LHCN-M2 (cell line): ENCODE measurements around the gene MCF2L. TPM values are rescaled to one million over a fixed set of nuclear protein-coding genes. Genes with fewer than 3 reads are reported as not detected.
"Not testable (repeated sequence)": the region's sequence is repeated elsewhere in the genome, so short reads cannot be mapped to it uniquely, and the experiment has no call there.

Experiments
- DNase-seq: peaks from one replicate; pipeline ENCODE4 v3.0.0-alpha.2; 2012; ENCODE audit warnings: low read depth
- total RNA-seq: library from RNA; depleted of rRNA; stranded (reverse); fragments of >200 nt; gene quantifications from 2 replicates; pipeline ENCODE4 v1.2.3, GENCODE V29; 2014

The MCF2L gene
- total RNA-seq, 1 experiment from 2014 or later = 10.9 TPM

DNA sequence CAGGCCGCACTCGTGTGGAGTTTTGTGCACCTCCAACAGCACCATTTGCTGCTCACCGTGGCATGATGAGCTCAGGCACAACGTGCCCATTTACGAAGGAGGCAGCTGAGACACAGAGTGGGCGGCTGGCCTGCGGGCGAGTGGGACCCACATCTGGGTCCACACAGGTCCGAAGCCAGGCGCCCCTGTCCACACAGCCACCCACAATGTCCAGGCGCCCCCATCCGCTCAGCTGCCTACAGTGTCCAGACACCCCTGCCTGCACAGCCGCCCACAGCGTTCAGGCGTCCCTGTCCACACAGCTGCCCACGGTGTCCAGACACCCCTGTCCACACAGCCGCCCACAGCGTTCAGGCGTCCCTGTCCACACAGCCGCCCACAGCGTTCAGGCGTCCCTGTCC, 94.1 kb downstream of the MCF2L start:
- no peak for DNase-seq

DNA sequence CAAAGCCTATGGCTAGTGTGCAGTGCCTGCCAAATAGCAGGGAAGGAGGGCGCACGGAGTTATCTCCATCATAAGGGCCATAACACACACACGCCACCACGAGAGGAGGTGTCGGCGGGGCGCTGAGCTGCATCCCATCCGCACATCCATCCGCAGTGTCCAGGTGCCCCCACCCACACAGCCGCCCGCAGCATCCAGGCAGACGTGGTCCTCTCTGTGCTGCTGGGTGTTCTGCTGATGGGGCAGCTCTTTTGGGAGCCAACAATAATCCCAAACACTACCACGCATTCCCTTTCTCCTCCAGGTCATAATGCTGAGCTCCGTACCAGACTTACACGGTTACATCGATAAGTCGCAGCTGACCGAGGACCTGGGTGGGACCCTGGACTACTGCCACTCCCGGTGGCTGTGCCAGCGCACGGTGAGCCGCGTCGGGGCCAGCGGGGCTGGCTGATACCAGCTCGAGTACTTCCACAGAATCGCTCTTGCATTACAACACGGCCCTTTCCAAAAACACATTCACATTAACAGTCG, 95.1 kb downstream of the MCF2L start:
- DNase-seq = no peak

DNA sequence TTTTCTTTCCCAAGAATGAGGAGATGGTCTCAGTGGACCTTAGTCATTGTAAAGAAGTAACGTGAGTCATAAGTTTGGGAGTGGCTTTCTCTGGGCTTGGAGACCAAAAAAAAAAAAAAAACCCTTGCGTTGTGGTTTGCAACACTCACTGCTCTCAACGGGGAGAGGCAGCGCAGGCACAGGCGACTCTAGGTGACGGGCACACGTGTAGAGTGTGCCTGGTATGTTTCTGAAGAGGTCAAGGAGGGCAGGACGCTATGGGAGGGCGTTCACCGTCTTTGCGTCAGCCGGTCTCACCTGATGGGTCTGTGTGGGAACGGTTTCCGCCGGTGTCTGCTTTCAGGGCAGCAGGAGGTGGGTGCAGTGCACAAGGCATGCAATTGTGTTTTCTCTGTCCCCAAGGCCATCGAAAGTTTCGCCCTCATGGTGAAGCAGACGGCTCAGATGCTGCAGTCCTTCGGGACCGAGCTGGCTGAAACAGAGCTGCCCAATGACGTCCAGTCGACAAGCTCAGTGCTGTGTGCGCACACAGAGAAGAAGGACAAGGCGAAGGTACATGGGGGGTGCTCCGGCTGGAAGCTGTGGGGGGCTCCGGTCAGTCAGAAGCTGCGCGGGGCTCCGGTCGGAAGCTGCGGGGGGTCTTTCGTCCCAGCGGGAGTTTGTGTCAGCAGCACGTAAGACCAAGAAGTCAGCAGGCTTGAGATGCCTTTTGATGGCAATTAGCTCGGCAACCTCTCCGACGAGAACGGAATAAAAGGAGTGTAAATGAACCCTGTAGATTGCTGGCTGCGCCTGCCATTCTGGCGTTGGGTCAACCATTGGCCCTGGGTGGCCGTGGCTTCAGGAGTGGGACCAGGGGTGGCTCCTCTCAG, 95.8 kb downstream of the MCF2L start:
- DNase-seq = peak; percentile 95

DNA sequence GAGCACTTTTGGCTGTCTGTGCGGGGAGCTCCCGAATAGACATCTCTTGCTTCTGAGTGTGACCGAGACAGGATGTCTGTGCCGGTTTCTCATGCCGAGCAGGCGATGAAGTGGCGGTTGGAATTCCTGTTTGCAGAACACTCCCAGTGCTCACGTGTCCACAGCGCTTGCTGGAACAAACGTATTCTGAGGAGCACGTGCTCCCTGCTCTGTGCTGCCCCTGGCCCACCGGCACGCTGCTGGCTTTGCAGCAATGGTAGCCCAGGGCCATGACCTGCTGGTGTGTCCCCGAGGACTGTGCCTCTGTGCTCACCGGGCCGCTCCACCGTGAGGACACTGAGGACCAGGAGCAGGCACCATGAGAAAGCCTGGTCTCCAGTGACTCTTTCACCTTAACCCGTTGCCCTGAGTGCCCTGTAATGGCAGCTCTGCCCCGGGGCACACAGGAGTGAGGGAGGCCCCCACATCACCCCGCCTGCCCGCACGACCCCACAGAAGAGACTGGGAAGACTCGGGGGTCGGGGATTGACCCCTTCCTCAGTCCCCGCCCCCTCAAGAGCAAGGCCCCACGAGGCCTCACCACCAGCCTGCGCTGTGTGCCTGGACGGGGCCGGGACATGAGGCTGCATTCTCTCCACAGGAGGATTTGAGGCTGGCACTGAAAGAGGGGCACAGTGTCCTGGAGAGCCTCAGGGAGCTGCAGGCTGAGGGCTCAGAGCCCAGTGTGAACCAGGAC, 96.6 kb downstream of the MCF2L start:
- no peak for DNase-seq

DNA sequence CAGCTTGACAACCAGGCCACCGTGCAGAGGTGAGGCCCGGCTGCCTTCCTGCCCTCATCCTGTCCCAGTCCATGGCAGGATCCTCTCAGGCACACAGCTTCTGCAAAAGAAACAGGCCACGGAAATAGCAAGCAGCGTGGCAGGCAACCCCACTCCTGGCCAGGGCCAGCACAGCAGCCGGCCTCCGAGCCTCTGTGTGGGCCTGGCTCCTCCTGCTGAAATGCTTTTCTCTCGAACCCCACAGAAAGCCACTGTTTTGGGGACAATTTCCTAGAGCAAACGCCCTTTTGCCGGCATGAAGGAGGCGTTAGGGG, 97.1 kb downstream of the MCF2L start:
- no peak for DNase-seq

DNA sequence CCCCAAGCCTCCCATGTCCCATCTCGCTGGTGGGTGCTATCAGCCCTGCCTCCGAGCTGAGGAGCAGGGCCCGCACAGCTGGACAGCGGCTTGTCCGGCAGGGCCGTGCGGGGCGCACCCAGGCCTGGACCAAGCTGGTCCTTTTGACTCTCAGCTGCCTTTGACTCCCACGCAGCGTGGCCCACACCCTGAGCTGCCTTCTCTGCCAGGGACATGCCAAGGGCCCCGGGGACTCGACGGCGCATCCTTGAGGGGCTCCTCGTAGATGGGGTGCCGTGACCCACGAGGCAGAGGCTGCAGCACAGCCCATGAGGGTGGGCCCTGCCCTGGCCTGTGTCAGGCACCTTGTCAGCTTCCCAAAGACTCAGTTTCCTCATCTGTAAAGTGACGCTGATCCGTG, 97.7 kb downstream of the MCF2L start:
- DNase-seq = no peak

DNA sequence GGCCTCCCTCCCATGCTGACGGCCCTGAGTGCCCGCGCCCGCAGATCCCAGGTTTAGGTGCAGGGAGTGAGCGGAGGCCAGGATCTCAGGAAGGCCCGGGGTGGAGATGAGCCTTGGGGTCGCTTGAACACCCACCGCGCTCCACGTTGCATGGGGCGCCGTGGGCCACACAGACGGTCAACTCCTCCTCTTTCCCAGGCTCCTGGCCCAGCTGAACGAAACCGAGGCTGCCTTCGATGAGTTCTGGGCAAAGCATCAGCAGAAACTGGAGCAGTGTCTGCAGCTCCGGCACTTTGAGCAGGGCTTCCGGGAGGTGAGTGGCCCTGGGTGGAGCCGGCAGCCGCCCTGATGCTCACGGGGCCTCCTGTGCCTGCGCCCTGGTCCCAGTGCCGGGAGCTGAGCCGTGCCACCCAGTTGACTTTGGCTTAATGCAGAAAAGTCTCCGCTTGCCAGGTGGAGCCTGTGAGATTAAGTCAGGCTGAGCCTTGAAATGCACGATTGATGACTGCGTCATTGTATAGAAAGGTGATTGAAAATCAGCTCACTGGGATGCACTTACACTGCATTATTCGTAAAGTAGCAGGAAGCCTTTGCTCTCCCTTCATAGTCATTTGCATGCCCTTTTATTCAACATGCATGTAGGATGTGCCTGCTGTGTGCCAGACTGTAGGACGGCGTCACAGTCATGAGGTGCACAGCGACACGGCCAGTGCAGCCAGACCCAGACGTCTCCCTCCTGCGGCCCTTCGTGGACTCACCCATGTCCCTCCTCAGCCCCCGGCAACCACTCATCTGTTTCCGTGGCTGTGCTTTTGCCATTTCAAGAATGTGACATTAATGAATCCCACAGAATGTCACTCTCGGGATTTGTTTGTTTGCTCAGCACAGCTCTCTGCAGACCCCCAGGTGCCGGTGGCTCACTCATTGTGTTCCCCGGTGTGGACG, 101.1 kb downstream of the MCF2L start:
- no peak for DNase-seq

DNA sequence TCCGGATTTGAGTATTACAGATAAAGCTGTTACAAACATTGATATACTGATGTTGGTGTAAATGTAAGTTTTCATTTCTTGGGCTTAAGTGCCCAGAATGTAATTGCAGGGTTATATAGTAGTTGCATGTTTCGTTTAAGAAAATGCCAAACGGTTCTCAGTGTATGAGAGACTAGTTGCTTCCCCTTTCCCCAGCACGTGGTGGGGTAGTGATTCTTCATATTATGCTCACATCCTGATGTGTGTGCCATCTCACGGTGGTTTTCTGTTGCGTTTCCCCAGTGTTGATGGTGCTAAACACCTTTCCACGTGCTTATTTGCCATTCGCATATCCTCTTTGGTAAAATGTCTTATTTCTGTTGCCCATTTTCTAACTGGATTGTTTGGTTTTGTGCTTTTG, 101.8 kb downstream of the MCF2L start:
- DNase-seq = no peak

DNA sequence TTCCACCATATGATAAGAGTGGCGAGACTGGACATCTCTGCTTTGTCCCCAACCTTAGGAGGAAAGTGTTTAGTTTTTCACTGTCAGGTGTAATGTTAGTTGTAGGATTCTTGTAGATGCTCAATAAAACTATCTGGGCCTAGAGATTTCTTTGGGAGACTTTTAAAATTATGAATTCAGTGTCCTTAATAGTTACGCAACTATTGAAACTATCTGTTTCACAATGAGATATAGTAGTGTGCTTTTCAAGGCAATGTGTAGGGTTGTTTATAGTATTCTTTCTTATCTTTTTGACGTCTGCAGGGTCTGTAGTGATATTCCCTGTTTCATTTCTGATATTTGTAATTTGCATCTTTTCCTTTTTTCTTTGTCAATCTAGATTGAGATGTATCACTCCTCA, 103.4 kb downstream of the MCF2L start:
- no peak for DNase-seq

DNA sequence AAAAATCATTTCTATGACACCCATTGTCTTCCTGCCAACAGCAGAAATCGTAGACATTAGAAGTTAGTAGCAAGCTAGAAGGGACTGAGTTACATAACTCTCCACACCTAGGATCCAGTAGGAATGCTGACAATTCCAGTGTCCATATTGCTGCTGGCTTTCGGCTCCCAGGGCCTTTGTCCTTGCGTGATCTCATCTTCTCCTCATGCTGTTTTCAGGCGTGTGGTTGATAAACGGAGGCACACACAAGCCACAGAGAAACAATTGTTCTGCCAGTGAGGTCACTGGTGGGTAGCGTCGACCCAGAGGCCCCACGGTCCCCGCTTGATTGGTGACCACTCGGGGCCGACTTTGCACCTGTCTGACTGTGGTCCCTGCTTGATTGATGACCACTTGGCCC, 104.9 kb downstream of the MCF2L start:
- DNase-seq = no peak

DNA sequence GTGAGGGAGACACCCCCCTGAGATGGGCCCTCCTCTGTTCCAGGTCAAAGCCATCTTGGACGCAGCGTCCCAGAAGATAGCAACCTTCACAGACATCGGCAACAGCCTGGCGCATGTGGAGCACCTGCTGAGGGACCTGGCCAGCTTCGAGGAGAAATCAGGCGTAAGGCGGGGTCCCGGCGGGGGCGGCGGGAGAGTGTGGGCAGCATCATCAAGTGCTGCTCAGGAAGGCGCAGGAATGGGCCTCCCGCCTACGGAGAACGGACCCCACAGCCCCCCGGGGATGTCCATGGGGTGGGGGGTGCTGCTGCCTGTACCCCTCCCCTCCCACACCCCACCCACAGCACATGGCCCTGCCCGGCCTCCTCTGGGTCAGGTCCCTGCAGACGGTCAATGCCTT, 105.4 kb downstream of the MCF2L start:
- no peak for DNase-seq

DNA sequence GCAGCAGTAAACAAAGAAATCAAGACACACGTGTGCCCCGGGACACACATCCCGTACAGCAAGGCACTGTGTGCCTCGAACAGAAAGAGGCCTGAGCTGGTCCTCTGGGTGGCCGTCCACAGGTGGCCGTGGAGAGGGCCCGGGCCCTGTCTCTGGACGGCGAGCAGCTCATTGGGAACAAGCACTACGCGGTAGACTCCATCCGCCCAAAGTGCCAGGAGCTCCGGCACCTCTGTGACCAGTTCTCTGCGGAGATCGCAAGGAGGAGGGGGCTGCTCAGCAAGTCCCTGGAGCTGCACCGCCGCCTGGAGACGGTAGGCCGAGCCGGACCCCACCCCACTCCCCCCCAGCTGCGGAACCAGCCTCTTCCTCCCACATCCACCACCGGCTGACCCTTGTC, 105.9 kb downstream of the MCF2L start:
- no peak for DNase-seq

DNA sequence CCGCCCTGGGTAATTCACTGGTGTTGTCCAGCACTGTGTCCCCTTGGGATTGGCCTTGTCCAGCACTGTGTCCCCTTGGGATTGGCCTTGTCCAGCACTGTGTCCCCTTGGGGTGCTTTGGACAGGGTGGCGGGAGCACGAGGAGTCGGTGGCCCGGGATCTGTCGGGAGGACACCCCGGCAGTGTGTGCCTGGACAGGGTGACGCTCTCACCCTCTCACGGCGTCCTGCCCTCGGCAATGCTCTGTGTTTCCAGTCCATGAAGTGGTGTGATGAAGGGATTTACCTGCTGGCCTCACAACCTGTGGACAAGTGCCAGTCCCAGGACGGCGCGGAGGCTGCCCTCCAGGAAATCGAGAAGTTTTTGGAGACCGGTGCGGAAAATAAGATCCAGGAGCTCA, 106.7 kb downstream of the MCF2L start:
- no peak for DNase-seq

DNA sequence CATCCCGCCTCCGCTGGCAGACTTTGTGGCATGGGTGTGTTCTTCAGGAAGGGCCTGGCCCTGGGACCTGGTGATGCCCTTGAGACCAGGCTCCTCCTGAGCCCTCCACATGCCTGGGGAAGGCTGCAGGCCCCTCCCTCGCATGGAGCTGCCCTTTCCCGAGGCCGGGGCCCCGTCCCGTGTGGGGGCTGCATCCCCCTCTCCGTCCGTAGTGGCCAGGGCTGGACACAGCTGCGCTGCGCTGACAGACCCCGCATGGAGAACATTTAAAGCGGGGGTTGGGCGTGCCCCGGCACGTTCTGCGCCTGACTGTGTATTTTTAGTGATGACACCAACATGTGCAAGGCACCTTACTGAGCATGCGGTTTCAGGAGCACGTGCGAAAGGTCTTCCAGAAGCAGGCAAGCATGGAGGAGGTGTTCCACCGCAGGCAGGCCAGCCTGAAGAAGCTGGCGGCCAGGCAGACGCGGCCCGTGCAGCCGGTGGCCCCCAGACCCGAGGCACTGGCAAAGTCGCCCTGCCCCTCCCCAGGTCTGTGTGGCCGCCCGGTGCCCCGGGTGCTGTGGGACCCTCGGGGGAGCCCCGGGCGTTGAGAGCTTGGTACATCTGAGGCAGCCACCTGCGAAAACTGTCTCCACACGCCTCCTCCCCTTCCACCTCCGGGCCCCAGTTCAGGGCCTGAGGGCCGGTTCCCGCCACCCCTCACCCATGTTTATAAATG, 107.8 kb downstream of the MCF2L start:
- no peak for DNase-seq

DNA sequence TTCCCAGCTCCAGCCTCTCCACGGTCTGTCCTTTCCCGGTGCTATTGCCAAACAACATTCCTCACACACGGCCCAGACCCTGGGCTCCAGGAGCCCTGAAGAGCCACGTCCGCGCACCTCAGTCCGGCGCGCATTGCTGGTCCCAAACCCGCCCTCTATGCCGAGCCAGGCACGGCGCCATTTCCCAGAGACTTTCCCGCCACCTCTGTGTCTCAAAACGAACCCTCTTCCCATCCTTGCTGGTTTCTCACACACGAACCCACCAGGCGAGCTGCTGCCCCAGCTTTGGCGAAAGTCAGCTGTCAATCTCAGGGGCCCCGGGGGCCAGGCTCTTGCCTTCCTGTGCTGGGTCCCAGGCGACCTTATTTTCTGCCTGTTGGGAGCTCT, 108.5 kb downstream of the MCF2L start:
- DNase-seq = no peak

DNA sequence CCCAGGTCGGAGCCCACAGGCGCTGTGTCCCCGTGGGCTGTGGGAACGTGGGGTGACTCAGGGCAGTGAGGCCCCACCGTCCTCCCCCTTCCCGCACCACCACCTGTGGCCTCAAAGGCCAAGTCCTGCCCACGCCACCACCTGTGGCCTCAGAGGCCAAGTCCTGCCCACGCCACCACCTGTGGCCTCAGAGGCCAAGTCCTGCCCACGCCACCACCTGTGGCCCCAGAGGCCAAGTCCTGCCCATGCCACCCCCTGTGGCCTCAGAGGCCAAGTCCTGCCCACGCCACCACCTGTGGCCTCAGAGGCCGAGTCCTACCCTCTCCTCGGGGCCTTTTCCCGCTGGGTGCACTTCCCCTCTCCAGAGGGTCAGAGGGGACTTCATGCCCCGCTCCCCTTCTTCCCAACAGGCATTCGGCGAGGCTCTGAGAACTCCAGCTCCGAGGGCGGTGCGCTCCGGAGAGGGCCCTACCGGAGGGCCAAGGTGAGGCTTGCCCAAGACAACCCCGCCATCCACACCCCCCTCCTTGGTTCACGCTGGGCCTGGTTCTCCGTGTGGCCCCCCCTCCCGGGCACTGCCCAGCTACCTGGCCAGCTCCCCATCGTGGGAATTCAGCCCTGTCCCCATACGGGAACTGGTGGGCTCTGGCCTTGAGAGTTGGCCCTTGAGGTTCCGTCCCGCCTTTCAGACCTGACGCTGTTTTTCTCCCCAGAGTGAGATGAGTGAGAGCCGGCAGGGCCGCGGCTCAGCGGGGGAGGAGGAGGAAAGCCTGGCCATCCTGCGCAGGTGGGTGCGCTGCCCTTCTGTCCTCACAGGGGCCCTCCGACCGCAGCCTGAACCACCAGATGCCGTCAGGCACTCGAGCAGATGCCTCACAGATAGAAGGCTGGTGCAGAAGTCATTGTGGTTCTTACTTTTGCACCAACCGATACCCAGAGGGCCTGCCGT, 109.2 kb downstream of the MCF2L start:
- no peak for DNase-seq

DNA sequence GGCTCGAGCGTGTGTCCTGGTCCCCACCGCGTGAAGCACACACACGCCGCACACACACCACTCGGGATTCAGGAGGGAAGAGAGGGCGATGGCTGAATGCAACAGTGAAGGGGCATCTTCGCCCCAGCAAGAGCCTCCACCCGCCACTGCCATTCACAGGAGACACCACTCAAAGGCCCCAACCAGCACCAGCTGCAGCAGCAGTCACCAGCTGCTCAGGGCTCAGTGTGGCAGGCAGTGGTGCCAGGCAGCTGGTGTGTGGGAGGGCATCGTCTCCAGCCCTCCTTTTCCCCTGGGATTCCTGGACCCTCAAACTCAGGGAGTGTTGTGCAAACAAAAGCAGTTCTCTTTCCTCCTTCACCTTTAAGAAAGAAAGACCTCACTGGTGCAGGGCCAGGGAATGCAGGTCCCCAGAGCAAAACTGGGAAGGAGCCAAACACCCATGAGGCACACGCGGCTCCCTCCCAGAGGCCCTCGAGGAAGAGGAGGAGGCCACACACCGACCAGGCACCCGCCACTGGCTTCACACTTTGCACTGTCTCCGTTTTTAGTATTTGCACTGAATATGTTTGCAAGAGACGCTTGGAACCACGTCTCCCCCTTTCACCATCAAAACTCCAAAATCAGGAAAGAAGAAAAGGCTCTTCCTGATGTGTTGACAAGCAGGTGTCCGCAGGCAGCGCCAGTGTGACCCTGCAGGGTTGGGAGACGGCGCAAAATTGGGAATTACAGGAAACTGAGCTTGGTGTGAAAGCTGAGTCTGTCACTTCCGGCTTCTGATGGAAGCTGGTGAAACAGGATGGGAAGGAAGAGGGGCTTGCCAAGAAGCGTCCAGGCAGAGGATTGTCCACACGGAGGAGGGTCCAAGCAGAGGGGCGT, 110.1 kb downstream of the MCF2L start:
- DNase-seq = peak; percentile 32

DNA sequence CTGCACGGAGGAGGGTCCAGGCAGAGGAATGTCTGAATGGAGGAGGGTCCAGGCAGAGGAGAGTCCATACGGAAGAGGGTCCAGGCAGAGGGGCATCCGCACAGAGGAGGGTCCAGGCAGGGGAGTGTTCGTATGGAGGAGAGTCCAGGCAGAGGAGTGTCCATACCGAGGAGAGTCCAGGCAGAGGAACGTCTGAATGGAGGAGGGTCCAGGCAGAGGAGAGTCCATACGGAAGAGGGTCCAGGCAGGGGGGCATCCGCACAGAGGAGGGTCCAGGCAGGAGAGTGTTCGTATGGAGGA, 110.7 kb downstream of the MCF2L start:
- not testable (repeated sequence) for DNase-seq

DNA sequence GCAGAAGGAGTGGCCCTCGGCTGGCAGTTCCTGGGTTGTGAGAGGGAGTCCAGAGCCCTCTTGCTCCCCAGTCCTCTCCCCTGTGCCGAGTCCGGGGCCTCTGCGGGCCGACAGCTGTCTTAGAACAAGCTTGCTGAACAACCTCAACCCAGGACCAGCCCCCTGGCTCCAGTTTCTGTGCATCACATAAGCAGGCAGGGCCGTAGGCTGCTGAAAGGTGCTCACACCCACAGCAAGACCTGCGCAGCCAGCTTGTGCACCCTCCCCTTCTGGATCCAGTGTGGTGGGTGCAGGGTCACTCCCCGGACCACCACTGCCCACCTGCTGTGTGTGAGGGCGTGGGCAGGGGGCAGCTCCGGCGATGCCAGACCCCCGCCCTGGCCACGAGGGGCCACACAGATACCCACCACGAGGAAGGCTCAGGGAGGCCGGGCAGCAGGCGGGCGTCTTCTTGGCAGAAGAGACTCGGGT, 111.4 kb downstream of the MCF2L start:
- DNase-seq = no peak
